WTC11 (cell line): ENCODE data around the gene STARD13.

Experiments used
- CREB1 ChIP-seq: sonication (generic); formaldehyde crosslinking; IDR thresholded peaks from 2 replicates; pipeline ENCODE4 v1.8.0; 2023; ENCODE audit warnings: mild to moderate bottlenecking, missing genetic modification reagents
- CTCF ChIP-seq: fragments of 200-600 bp; IDR thresholded peaks from 2 replicates; pipeline ENCODE4 v1.8.0; 2022; ENCODE audit warnings: antibody characterized with exemption
- E2F5 ChIP-seq: sonication (generic); formaldehyde crosslinking; IDR thresholded peaks from 2 replicates; pipeline ENCODE4 v1.8.1; 2022; ENCODE audit warnings: mild to moderate bottlenecking, moderate library complexity, missing genetic modification reagents
- ELF4 ChIP-seq: sonication (generic); formaldehyde crosslinking; IDR thresholded peaks from 2 replicates; pipeline ENCODE4 v1.8.1; 2022; ENCODE audit warnings: low read depth, mild to moderate bottlenecking, moderate library complexity, missing genetic modification reagents
- TEAD4 ChIP-seq: sonication (generic); formaldehyde crosslinking; IDR thresholded peaks from 2 replicates; pipeline ENCODE4 v1.8.0; 2022; ENCODE audit warnings: mild to moderate bottlenecking, missing genetic modification reagents

DNA sequence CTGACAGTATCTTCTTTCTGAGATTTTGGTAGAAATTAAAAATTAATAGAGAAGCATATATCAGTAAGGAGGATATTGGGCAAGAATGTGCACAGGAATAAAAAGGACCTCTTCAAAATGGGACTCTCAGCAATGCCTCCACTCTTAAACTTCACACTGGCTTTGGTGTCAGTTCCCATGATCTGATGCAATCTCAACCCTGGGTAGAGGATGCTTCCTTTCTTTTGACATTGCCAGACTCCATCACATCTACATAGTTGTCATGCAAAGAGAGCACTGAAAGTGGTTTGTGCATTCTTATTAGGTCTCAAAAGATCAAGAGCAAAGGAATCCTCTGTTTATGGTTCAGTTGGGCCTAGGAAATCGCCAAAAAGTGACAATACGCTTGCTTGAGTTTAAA, 26.3 kb downstream of the STARD13 start:
- no peak for TF ChIP-seq CTCF
- no peak for TF ChIP-seq CREB1 (CRISPR knock-in tag)
- TF ChIP-seq TEAD4 (CRISPR knock-in tag), result no peak
- TF ChIP-seq ELF4 (CRISPR knock-in tag), result no peak
- no peak for TF ChIP-seq E2F5 (CRISPR knock-in tag)
